Epithelial cell of esophagus (primary cell): ENCODE data around the gene USH1G.
"Not testable (repeated sequence)": the region's sequence is repeated elsewhere in the genome, so short reads cannot be mapped to it uniquely, and the experiment has no call there.

Experiments used
- DNase-seq: peaks from one replicate; pipeline ENCODE4 v3.0.0; 2010; ENCODE audit warnings: low read depth
- H3K4me3 ChIP-seq: 2 replicates; pipeline ENCODE4 v1.5.1; 2011; ENCODE audit warnings: mild to moderate bottlenecking, low read length, control low read depth
- TF ChIP-seq, protein P1 (sequence below): IDR thresholded peaks from 2 replicates; pipeline ENCODE4 v1.5.1; 2011; ENCODE audit warnings: low read depth, mild to moderate bottlenecking, low read length, control low read depth, inconsistent platforms; ENCODE audit not compliant: insufficient read depth; ENCODE audit errors: missing control alignments

USH1G gene

DNA sequence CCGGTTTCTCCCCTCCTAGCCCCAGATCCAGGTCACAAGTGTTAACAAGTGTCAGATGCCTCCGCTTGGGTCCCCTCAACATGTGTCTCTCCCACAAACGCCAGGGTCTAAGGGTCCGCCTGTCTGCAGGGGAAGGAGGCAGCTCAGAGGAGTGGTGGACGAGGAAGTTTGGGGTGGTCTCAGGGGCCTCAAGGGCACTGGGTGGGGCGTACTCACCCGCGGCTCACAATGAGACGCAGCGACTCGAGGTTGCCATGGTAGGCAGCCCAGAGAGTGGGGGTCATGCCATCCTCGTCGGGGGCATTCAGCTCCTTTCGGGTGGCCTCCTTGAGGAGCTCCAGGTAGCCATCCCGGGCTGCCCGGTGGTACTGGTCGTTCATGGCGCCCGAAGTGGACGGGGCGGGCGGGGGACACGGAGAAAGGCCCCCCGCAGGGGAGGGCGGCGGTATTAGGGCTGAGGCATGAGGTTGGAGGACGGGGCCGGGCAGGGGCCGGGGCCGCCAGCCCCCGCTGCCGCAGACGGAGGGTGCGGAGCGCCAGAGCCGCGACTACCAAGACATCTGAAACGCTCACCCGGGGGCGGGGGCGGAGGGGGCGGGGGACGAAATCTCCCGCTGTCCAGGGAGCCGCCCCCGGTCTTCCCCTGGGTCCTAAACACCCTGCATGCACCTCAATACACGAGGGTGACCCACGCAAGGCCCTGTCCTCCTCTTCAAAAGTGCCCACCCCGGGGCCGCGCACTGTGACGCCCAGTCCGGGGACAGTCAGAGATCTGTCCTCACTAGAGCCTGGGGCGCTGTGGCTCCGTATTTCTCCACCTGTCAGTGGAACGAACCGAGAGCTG is at the start of gene USH1G:
Gene USH1G (minus strand): TSS at position 562 of the 844 bp plus-strand sequence. CDS start 182 bp downstream, at position 380.
- TF ChIP-seq, protein P1, sequence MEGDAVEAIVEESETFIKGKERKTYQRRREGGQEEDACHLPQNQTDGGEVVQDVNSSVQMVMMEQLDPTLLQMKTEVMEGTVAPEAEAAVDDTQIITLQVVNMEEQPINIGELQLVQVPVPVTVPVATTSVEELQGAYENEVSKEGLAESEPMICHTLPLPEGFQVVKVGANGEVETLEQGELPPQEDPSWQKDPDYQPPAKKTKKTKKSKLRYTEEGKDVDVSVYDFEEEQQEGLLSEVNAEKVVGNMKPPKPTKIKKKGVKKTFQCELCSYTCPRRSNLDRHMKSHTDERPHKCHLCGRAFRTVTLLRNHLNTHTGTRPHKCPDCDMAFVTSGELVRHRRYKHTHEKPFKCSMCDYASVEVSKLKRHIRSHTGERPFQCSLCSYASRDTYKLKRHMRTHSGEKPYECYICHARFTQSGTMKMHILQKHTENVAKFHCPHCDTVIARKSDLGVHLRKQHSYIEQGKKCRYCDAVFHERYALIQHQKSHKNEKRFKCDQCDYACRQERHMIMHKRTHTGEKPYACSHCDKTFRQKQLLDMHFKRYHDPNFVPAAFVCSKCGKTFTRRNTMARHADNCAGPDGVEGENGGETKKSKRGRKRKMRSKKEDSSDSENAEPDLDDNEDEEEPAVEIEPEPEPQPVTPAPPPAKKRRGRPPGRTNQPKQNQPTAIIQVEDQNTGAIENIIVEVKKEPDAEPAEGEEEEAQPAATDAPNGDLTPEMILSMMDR = no peak
- peak; percentile 33 for DNase-seq
- H3K4me3 ChIP-seq = peak within 1 kb of the TSS; percentile 62

DNA sequence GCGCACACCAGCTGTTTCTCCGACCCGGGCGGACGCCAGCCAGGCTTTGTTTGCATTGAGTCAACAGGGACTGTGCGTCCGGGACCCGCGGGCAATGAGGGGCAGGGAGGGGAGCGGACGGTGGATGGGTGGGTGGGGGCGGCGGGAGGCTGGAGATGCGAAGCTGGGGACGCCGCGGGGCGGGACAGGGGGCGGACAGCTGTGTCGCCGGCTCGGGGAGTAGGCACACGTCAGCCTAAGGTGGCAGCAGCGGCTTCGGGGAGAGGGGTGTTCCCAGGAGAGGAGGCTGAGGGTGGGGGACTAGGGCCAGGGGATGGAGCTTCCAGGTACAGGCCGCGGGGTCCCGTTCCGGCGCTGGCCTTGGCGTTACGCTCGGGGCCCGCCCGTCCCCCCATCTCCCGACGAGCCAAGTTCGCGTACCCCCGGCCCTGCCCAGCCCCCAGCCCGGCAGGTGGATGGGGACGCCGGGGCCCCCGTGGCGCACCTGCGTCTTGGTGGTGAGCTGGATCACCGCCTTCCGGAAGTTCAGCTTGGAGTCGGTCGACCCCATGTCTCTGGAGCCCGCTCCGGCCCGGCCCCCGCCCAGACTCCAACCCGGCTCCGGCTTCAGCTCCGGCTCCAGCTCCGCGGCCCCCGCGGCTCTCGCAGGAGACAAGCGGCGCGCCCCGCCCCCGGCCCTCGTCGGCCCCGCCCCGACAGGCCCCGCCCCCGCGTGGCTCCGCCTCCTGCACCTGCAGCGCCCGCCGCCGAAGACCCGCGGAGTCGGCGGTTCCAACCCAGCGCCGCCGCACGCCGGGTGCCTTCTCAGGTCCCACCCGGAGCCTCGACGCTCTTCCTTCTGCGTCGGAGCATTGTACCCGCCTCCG is 49.3 kb upstream of the USH1G start, which contains the start of gene HID1:
Gene HID1 (minus strand): TSS at position 653 of the 866 bp plus-strand sequence. CDS start 103 bp downstream, at position 550.
- TF ChIP-seq, protein P1 = no peak
- peak; percentile 51 for DNase-seq
- H3K4me3 ChIP-seq = peak within 1 kb of the TSS; percentile 47

DNA sequence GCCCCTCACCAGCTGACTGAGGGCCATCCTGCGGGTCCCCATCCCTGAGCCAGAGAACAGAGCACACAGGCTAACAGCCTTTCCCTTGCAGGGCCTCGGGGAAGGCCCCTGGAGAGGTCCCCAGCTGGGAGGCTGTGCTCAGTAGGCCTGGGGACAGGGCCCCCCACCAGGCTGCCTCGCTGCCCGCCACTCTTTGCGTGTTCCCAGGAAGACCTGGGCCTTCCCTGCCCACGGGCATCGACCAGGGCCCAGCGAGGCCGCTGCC is 48.7 kb upstream of the USH1G start:
- TF ChIP-seq, protein P1 = no peak
- DNase-seq = no peak
- peak overlapping the region; percentile 11 for H3K4me3 ChIP-seq

DNA sequence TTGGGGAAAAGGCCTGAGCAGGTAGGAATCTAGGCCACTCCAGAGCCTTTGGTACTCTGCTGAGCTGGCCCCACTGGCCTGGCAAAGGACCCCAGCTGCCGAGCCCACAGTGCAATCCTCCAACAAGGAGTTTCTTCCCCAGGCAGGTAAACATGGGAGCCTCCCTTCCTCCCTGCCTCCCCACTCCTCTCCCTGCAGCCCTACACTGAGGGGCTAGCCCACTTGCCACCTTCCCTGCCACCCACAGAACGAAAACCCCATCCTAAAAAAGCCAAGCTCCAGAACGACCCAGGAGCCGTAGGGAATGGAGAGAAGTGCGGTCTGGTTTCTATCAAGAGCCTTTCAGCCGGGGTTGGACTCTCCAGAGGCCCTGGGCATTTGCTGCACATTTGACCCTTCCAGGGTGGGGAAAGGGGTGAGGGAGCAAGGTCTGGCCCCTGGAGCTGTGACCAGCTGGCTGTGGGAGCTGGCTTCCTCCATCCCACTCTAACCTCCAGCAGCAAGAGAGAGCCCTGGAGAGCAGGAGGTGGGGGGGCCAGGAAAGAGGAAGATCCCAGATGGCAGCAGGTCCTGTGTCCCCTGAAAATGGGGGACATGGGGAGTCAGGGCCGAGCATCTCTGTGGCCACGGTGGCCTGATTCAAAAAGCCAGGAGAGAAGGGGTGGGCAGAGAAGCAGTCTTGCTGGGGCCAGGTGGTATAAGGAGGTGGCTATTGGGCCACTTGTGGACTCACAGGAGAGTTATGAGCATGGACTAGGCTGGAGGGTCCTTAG is 48.2 kb upstream of the USH1G start:
- DNase-seq = no peak
- no peak overlapping the region for H3K4me3 ChIP-seq
- TF ChIP-seq, protein P1 = no peak

DNA sequence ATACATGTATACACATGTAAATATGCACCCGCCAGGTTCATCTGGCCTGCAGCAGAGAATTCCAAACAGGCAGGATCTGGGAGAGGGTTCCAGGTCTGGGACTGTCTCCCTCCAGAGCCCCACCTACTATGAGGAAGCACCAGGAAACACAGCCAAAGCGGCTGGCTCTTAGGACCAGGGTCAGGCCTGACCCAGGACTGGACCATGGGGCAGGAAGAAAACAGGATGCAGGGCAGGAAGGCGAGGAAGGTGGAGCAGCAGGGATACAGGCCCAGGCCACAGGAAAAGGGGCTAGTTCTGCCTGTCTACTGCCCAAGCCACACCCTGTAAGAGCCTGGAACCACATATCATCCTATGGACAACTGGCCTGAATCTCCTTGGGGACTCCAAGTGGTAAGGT is 47.3 kb upstream of the USH1G start:
- H3K4me3 ChIP-seq = no peak overlapping the region
- DNase-seq = no peak
- TF ChIP-seq, protein P1 = no peak

DNA sequence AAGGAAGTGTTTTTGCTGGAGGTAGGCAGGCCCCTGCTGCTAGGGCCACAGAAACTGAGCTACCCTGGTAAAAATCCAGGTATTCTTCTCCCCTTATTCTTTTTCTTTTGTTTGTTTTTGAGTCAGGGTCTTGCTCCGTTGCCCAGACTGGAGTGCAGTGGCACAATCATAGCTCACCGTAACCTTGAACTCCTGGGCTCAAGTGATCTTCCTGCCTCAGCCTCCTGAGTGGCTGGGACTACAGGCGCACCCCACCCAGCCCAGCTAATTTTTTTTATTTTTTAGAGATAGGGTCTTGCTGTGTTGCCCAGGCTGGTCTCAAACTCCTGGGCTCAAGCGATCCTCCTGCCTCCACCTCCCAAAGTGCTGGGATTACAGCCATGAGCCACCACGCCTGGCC is 46.4 kb upstream of the USH1G start:
- DNase-seq, H3K4me3 ChIP-seq: not testable (repeated sequence)

DNA sequence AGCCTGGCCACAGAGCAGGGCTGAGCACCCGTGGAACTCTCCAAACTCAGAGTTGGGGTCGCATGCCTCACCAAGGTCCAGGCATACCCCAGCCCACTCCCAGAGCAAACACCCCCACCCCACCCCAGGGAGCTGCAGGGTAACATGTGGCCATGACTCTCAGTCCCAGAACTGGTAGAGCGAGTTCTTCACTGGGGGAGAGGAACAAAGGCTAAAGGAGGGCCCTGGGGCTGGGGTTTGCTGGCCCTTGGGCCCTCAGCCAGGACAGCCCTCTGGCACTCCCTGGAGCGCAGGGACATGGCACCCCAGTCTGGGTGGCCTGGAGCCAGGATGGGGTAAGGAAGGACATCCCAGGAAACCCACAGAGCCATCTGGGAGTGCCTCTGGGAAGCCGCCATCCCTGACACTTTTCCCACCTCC is 45.3 kb upstream of the USH1G start:
- peak; percentile 67 for DNase-seq
- TF ChIP-seq, protein P1 = no peak
- H3K4me3 ChIP-seq = no peak overlapping the region
